Lower lobe of right lung (tissue), 2 donors: Measurements from ENCODE around the gene TTC21B. TPM values are rescaled to one million over a fixed set of nuclear protein-coding genes. Genes with fewer than 3 reads are reported as not detected.

ENCODE experiments used
- ATAC-seq, 2 donors: fragments of 200-7000 bp; cut with Tn5 transposase; one replicate each; pipeline ENCODE4 v1.9.1; 2020 to 2022; ENCODE audit warnings: mild to moderate bottlenecking in 2 of 2, moderate library complexity in 2 of 2
- DNase-seq: peaks from one replicate; pipeline ENCODE4 v3.0.0-alpha.2; 2020
- H3K27ac ChIP-seq: fragments of 200-600 bp; one replicate; pipeline ENCODE4 v1.8.0; 2022
- H3K27me3 ChIP-seq: fragments of 200-600 bp; one replicate; pipeline ENCODE4 v1.8.0; 2022; ENCODE audit warnings: low read depth
- H3K36me3 ChIP-seq: fragments of 200-600 bp; one replicate; pipeline ENCODE4 v1.8.0; 2022; ENCODE audit warnings: mild to moderate bottlenecking
- H3K4me1 ChIP-seq: fragments of 200-600 bp; one replicate; pipeline ENCODE4 v1.8.0; 2022
- H3K4me3 ChIP-seq: fragments of 200-600 bp; one replicate; pipeline ENCODE4 v1.8.0; 2022; ENCODE audit warnings: mild to moderate bottlenecking
- H3K9me3 ChIP-seq: fragments of 200-600 bp; one replicate; pipeline ENCODE4 v1.8.0; 2022
- intact Hi-C: fragments of 100-400 bp; cut with DNase I; formaldehyde crosslinking; loops from one replicate; pipeline ENCODE4 v1.11.0; 2022
- total RNA-seq: library from RNA; stranded (reverse); fragmentation: NEBNext Ultra II Directional; extraction: Animal tissue kit (Norgen Biotek cat#: 25700); gene quantifications from one replicate; pipeline ENCODE4 v1.2.1, GENCODE V29; 2021
- TF ChIP-seq, protein P1 (sequence below): fragments of 200-600 bp; IDR thresholded peaks from one replicate; pipeline ENCODE4 v1.8.0; 2022; ENCODE audit warnings: antibody characterized with exemption, mild to moderate bottlenecking
- donor health status: DM: no; HTN: yes; CAD: no; lungs with severe emphysema.

The TTC21B gene
- total RNA-seq, 1 donor from 2014 or later = 25.8 TPM

- H3K4me1 ChIP-seq = no peaks in the 10 kb centered on the region
- H3K27ac ChIP-seq = no peak overlapping the region
- no peak for ATAC-seq
- TF ChIP-seq, protein P1, sequence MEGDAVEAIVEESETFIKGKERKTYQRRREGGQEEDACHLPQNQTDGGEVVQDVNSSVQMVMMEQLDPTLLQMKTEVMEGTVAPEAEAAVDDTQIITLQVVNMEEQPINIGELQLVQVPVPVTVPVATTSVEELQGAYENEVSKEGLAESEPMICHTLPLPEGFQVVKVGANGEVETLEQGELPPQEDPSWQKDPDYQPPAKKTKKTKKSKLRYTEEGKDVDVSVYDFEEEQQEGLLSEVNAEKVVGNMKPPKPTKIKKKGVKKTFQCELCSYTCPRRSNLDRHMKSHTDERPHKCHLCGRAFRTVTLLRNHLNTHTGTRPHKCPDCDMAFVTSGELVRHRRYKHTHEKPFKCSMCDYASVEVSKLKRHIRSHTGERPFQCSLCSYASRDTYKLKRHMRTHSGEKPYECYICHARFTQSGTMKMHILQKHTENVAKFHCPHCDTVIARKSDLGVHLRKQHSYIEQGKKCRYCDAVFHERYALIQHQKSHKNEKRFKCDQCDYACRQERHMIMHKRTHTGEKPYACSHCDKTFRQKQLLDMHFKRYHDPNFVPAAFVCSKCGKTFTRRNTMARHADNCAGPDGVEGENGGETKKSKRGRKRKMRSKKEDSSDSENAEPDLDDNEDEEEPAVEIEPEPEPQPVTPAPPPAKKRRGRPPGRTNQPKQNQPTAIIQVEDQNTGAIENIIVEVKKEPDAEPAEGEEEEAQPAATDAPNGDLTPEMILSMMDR = no peak
- intact Hi-C loops = no loop called here
- H3K4me3 ChIP-seq = no peak overlapping the region
- no peaks in the 10 kb centered on the region for H3K27me3 ChIP-seq
- no peaks in the 10 kb centered on the region for H3K36me3 ChIP-seq
- no peak for DNase-seq
- H3K9me3 ChIP-seq = no peaks in the 10 kb centered on the region
Observed at GRCh38 chr2:165970663-165971062, 17.1 kb upstream of the TTC21B start.

DNA sequence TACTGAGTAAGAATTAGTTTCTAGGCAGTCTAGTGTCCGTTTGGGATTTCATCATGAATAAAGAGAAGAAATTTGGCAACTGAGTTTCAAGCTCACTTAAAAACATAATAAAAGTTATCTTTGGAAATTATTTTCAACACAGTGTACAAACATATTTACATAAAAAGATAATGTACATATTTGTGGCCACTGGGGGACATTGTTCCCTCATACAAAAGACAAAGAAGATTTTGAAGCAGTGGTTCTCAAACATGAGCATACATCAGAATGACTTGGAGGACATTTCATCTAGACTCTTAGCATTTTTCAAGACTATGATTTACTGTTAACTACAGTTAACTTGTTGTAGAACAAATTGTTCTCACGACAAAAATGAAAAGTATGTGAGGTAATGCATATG, 15.7 kb upstream of the TTC21B start:
- DNase-seq (no peak), ATAC-seq (no peak)
- intact Hi-C loops = no loop called here
- TF ChIP-seq, protein P1 = no peak
- Histone ChIP-seq H3K27ac (no peak overlapping the region), H3K27me3 (no peaks in the 10 kb centered on the region), H3K4me3 (no peak overlapping the region), H3K36me3 (no peaks in the 10 kb centered on the region), H3K4me1 (no peaks in the 10 kb centered on the region), H3K9me3 (no peaks in the 10 kb centered on the region)

GRCh38 chr2:165967746-165968145, 14.2 kb upstream of the TTC21B start:
- intact Hi-C loops = no loop called here
- Histone ChIP-seq H3K9me3 (no peaks in the 10 kb centered on the region), H3K4me3 (no peak overlapping the region)

DNA sequence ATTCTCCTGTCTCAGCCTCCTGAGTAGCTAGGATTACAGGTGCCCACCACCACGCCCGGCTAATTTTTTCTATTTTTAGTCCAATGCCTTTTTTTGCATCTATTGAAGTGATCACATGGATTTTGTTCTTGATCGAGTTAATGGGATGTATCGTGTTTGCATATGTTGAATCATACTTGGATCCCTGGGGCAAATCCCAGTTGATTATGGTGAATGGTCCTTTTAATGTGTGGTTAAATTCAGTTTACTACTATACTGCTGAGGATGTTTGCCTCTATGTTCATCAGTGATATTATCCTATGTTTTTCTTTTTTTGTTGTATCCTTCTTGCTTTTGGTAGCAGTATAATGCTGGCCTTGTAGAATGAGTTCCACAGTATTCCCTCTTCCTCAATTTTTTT, 8.2 kb upstream of the TTC21B start:
- no peak overlapping the region for H3K27ac ChIP-seq
- no peak overlapping the region for H3K4me3 ChIP-seq
- H3K4me1 ChIP-seq = no peaks in the 10 kb centered on the region
- intact Hi-C loops = no loop called here
- no peak for ATAC-seq
- no peaks in the 10 kb centered on the region for H3K27me3 ChIP-seq
- no peaks in the 10 kb centered on the region for H3K9me3 ChIP-seq
- DNase-seq = no peak
- TF ChIP-seq, protein P1 = no peak
- no peaks in the 10 kb centered on the region for H3K36me3 ChIP-seq

More at GRCh38 chr2:165967746-165968145, 14.2 kb upstream of the TTC21B start:
- H3K27ac ChIP-seq = no peak overlapping the region
- DNase-seq (no peak), ATAC-seq (no peak)
- H3K27me3 ChIP-seq = no peaks in the 10 kb centered on the region
- TF ChIP-seq, protein P1 = no peak
- H3K36me3 ChIP-seq = no peaks in the 10 kb centered on the region
- no peaks in the 10 kb centered on the region for H3K4me1 ChIP-seq

DNA sequence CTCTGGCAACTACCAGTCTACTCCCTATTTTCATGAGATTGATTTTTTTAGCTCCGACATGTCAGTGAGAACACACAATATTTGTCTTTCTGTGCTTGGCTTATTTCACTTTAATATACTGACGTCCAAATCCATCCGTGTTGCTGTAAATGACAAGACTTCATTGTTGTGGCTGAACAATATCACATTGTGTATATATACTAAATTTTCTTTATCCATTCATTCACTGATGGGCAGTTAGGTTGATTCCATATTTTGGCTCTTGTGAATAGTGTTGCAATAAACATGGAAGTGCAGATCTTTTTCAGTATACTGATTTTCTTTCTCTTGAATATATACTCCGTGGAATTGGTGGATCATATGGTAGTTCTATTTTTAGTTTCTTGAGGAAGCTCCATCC, 5.8 kb upstream of the TTC21B start:
- DNase-seq = no peak
- TF ChIP-seq, protein P1 = no peak
- intact Hi-C loops = no loop called here
- H3K4me1 ChIP-seq = peaks cover 7% of the 10 kb centered on the region
- ATAC-seq = no peak
- no peak overlapping the region for H3K4me3 ChIP-seq
- H3K36me3 ChIP-seq = no peaks in the 10 kb centered on the region
- no peak overlapping the region for H3K27ac ChIP-seq
- no peaks in the 10 kb centered on the region for H3K27me3 ChIP-seq
- no peaks in the 10 kb centered on the region for H3K9me3 ChIP-seq
